Keratinocyte (primary cell): Measurements from ENCODE around the gene VAX1.

Experiments
- CTCF ChIP-seq, 3 experiments: IDR thresholded peaks in 1 of 3; conservative IDR thresholded peaks in 1 of 3; optimal IDR thresholded peaks in 1 of 3; 2 replicates in 2 of 3; 3 replicates in 1 of 3; pipeline versions ENCODE3 to v1.5.1; 2011; ENCODE audit warnings: low read length in 3 of 3, mild to moderate bottlenecking in 3 of 3, moderate library complexity in 2 of 3, control low read depth in 1 of 3, inconsistent platforms in 1 of 3; ENCODE audit not compliant: insufficient read depth in 2 of 3; ENCODE audit errors: extremely low read depth in 1 of 3
- EZH2 ChIP-seq: IDR thresholded peaks from one replicate; pipeline ENCODE4 v1.6.1; 2012; ENCODE audit warnings: inconsistent platforms, mild to moderate bottlenecking, low read length, moderate library complexity

- TF ChIP-seq CTCF (optimal IDR thresholded peaks at IDR 0.05 in 1 of 3, IDR thresholded peaks at IDR 0.05 in 1 of 3, conservative IDR thresholded peaks at IDR 0.05 in 1 of 3; ENCODE audit: extremely low read depth in 1 of 3, insufficient read depth in 2 of 3, low read length in 3 of 3): no peak
- TF ChIP-seq EZH2: no peak
Observed at GRCh38 chr10:117167346-117167788, 29.3 kb upstream of the VAX1 start.
